Brain microvascular endothelial cell (primary cell): ENCODE results near the gene KRT84.
A peak's percentile ranks its signal among the peaks of the same experiment; 100 is the strongest.
"Not testable (repeated sequence)": the region's sequence is repeated elsewhere in the genome, so short reads cannot be mapped to it uniquely, and the experiment has no call there.

Experiments
- DNase-seq: peaks from one replicate; pipeline ENCODE4 v3.0.0-alpha.2; 2020
- H3K27ac ChIP-seq: fragments of 250-450 bp; sonication (Bioruptor Pico); 2 replicates; pipeline ENCODE4 v1.5.1; 2020; ENCODE audit warnings: mild to moderate bottlenecking, moderate library complexity
- H3K27me3 ChIP-seq: fragments of 250-450 bp; sonication (Bioruptor Pico); replicated peaks from 2 replicates; pipeline ENCODE4 v1.5.1; 2020; ENCODE audit warnings: mild to moderate bottlenecking
- H3K36me3 ChIP-seq: fragments of 250-450 bp; sonication (Bioruptor Pico); replicated peaks from 2 replicates; pipeline ENCODE4 v1.5.1; 2020; ENCODE audit warnings: mild to moderate bottlenecking
- H3K4me3 ChIP-seq: 2 replicates; pipeline ENCODE4 v1.5.1; 2011; ENCODE audit warnings: low read depth, mild to moderate bottlenecking, control low read depth, low read length, moderate library complexity
- in situ Hi-C: cut with HindIII; loops from 2 replicates; pipeline ENCODE4 v1.10.0; 2017; ENCODE audit warnings: low sequenced_read_pairs, low pct_ligation_motif_present
- TF ChIP-seq, protein P1 (sequence below): IDR thresholded peaks from 2 replicates; pipeline ENCODE4 v1.5.1; 2011; ENCODE audit warnings: low read depth, mild to moderate bottlenecking, moderate library complexity, low read length, control low read depth, inconsistent platforms; ENCODE audit errors: missing control alignments

KRT84 gene

DNA sequence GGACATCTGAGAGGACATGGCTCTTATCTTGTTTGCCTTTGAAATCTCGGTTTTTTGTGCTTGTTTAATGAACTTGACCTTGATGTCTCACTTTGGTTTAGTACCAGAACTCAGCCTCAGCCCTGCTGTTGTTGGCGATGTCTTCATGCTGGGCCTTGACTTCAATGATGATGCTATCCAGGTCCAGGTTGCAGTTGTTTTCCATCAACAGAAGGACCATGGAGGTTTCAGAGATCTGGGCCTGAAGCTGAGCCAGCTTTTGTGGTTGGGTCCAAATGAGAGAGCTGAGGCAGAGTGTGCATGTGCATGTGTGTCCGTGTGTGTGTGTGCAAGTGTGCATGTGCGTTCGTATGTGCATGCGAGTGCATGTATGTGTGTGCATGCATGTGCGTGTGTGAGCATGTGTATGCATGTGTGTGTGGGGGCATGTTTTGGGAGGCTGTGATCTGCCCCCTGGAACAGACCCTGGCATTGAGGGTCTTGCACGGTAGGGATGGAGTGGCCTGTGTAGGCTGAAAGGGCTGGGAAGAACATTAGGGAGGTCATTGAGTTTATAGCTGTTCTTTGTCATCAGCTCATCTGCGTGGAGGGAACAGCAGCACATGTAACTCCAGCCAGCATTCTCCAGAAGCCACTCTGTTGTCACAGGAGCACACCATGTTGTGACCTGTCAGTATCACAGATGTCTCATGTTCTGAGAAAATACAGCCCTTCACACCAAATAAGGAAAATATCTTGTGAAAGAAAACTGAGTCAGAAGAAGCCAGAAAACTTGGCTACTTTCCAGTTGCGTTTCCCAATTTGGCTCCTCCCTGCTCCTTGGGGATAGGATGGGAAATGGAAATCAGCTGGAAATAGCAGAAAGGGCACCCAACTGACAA lies 30.7 kb upstream of the KRT84 start:
- in situ Hi-C loops, result no loop called here
- H3K27me3 ChIP-seq, result no peaks in the 10 kb centered on the region
- H3K4me3 ChIP-seq, result no peak overlapping the region
- H3K36me3 ChIP-seq, result no peaks in the 10 kb centered on the region
- H3K27ac ChIP-seq, result no peak overlapping the region
- peak; percentile 74 for DNase-seq
- TF ChIP-seq, protein P1, sequence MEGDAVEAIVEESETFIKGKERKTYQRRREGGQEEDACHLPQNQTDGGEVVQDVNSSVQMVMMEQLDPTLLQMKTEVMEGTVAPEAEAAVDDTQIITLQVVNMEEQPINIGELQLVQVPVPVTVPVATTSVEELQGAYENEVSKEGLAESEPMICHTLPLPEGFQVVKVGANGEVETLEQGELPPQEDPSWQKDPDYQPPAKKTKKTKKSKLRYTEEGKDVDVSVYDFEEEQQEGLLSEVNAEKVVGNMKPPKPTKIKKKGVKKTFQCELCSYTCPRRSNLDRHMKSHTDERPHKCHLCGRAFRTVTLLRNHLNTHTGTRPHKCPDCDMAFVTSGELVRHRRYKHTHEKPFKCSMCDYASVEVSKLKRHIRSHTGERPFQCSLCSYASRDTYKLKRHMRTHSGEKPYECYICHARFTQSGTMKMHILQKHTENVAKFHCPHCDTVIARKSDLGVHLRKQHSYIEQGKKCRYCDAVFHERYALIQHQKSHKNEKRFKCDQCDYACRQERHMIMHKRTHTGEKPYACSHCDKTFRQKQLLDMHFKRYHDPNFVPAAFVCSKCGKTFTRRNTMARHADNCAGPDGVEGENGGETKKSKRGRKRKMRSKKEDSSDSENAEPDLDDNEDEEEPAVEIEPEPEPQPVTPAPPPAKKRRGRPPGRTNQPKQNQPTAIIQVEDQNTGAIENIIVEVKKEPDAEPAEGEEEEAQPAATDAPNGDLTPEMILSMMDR, result no peak

GRCh38 chr12:52414936-52415335 lies 29.5 kb upstream of the KRT84 start:
- Histone ChIP-seq H3K36me3 (no peaks in the 10 kb centered on the region), H3K4me3 (no peak overlapping the region), H3K27me3 (no peaks in the 10 kb centered on the region), H3K27ac (no peak overlapping the region)
- TF ChIP-seq, protein P1, result no peak
- in situ Hi-C loops, result no loop called here
- DNase-seq, result no peak

DNA sequence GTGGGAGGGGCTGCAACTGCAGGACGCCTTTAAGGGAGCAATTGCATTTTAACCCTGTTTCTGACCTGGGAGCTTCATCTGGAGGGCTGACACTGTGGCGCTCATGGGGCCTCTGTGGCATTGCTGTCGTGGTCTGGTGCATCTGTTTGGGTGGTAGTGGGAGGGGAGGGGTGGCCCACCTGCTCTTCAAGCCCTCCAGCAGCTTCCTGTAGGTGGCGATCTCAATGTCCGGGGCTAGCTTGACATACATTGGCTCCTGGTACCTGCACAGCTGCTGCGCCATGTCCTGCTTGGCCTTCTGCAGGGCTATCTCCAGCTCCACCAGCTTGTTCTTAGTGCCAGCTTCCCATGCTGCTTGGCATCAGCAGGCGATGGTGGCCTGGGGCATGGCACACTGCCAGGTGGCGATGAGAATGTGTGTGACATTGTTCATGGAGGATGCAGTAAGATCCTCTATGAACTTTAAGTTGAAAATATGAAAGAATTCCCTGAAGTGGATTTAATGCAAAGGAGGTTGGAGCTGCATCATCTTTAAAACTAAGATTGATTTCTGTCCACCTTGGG lies 28.4 kb upstream of the KRT84 start:
- H3K4me3 ChIP-seq, result no peak overlapping the region
- TF ChIP-seq, protein P1, result peak; percentile 25
- H3K27ac ChIP-seq, result no peak overlapping the region
- H3K36me3 ChIP-seq, result no peaks in the 10 kb centered on the region
- DNase-seq, result no peak
- no peaks in the 10 kb centered on the region for H3K27me3 ChIP-seq
- in situ Hi-C loops, result no loop called here

DNA sequence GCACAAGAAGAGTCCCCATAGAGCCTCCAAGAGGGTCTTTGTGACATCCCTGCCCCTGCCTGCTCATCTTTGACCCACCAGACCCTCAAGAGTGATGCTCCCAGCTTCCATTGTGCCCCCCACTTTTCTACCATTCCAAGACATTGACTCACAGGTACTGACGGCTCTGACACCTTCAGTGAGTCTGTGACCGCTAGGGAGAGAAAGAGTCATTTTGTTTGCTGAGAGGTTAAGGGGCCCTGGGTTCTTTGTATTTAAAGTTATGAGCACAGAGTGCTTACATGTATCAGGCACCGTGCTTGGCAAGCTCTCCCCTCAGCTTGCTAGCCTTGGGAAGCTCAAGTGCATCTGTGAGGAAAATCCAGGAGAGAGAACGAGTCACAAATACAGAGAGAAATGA lies 27.8 kb upstream of the KRT84 start:
- Histone ChIP-seq H3K4me3 (no peak overlapping the region), H3K27ac (no peak overlapping the region), H3K27me3 (no peaks in the 10 kb centered on the region), H3K36me3 (no peaks in the 10 kb centered on the region)
- DNase-seq, result no peak
- TF ChIP-seq, protein P1, result no peak
- in situ Hi-C loops, result no loop called here

GRCh38 chr12:52411815-52412214 lies 26.4 kb upstream of the KRT84 start:
- no peak overlapping the region for H3K27ac ChIP-seq
- DNase-seq, result no peak
- TF ChIP-seq, protein P1, result no peak
- in situ Hi-C loops, result no loop called here
- no peaks in the 10 kb centered on the region for H3K27me3 ChIP-seq
- no peak overlapping the region for H3K4me3 ChIP-seq
- no peaks in the 10 kb centered on the region for H3K36me3 ChIP-seq

DNA sequence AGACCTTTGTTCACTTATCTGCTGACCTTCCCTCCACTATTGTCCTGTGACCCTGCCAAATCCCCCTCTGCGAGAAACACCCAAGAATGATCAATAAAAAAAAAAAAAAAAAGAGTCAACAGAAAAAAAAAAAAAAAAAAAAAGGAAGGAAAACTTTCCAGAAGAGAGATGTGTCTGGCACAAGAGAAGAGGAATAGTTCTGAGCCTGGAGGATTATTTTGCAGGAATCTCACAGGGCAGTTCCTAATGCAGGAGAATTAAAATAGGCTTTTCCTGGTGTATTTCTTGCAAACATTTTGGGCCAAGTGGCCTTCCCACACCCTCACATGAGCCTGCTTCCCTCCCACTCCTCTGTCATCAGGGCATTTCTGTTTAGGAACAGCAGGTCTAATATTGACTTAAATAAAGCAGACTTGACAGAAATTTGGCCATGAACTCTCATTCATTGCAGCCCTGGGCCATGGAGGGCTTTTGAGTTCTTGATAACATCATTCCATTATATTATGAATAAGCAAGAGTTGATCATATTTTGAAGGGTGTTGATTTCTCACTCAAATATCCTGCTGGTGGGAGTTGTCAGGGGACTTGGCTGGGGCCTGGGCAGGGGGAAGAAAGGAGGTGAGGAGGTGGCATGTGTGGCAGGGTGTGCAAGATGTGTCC lies 25.3 kb upstream of the KRT84 start:
- H3K4me3 ChIP-seq, in situ Hi-C loops, H3K27me3 ChIP-seq, H3K36me3 ChIP-seq, DNase-seq, H3K27ac ChIP-seq: not testable (repeated sequence)
